ENCODE results near the gene ADA.

Gene ADA

GRCh38 chr20:44610313-44610962, 41.1 kb downstream of the ADA start:
- no peak overlapping the region for H3K27ac Mint-ChIP-seq
- no peaks in the 10 kb centered on the region for H3K9me3 Mint-ChIP-seq
- H3K4me3 Mint-ChIP-seq: no peak overlapping the region
- no peaks in the 10 kb centered on the region for H3K27me3 Mint-ChIP-seq (ENCODE audit: low read depth, poor library complexity)
- no peak for DNase-seq
- no peak for TF ChIP-seq CTCF (IDR thresholded peaks at IDR 0.05)
- H3K4me1 Mint-ChIP-seq: peaks cover 26% of the 10 kb centered on the region
- H3K36me3 Mint-ChIP-seq (ENCODE audit: low read depth): peaks cover 22% of the 10 kb centered on the region

DNA sequence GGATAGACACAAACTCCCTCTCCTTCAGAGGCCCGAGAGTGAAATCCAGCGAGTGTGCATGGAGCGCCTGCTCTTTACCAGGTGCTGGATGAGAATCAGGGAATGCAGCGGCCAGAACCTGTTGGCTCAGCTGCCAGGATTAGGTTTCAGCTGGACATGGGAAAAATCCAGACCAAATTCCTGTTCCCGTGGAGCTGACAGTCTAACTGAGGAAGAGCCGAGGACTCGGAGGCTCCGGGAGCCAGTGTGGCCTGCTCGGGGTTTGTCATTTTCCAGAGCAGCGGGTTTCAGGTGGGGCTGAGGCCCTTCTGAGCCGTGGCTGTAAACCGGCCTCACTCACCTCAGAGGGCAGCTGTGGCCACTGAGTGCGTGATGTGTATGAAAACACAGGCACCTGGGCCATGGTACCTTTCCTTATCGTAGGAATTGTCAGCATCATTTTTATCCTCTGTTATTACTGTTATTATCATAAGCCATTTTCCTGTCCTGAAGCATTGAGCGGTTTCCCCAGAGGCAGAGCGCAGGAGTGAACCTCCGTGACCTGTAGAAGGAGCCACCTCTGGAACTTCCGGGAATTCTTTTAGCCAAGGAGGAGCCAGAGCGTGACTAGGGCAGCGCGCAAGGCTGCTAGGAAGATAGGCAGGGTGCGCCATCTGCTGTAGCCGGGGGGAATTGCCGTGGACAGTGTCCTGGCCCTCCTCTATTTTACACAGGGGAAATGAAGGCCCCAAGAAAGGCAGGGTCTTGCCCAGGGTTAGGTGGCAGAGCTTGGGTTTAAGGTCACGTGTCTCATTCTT, 41.8 kb downstream of the ADA start:
- peaks cover 22% of the 10 kb centered on the region for H3K4me1 Mint-ChIP-seq
- H3K27me3 Mint-ChIP-seq (ENCODE audit: low read depth, poor library complexity): no peaks in the 10 kb centered on the region
- TF ChIP-seq CTCF (IDR thresholded peaks at IDR 0.05): peak; percentile 97
- peak overlapping the region; percentile 59 for H3K4me3 Mint-ChIP-seq
- DNase-seq: peak; percentile 95
- peaks cover 22% of the 10 kb centered on the region for H3K36me3 Mint-ChIP-seq (ENCODE audit: low read depth)
- no peaks in the 10 kb centered on the region for H3K9me3 Mint-ChIP-seq
- H3K27ac Mint-ChIP-seq: peak overlapping the region; percentile 89

DNA sequence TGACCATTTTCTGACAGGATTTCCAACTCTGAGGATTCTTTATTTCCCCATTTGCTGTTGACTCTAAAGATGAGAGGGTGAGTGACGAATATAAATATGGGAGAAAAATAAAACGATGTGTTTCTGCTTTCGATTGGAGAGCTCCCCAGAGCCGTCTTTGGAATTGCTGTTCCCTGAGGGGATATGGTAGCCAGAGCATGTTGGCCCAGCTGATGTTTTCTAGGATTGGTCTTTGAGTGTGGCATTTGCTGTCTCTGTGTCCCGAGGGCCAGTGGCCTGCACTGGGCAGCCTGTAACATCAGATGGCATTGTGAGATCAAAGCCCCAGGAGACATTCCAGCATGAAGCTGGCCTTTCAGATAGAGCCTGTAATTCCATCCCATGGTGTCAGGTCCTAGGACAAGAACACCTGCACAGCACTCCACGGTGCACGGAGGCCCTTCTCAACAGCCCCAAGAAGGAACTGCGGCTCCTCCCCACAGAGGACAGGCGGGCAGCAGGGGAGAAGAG, 42.4 kb downstream of the ADA start:
- H3K27ac Mint-ChIP-seq: peak overlapping the region; percentile 73
- H3K4me3 Mint-ChIP-seq: no peak overlapping the region
- TF ChIP-seq CTCF (IDR thresholded peaks at IDR 0.05): no peak

GRCh38 chr20:44606725-44607441, 44.6 kb downstream of the ADA start:
- no peak for TF ChIP-seq CTCF (IDR thresholded peaks at IDR 0.05)
- DNase-seq: no peak
- Mint-ChIP-seq H3K9me3 (no peaks in the 10 kb centered on the region), H3K27ac (no peak overlapping the region), H3K4me1 (peaks cover 22% of the 10 kb centered on the region), H3K36me3 (ENCODE audit: low read depth) (peaks cover 13% of the 10 kb centered on the region), H3K27me3 (ENCODE audit: low read depth, poor library complexity) (no peaks in the 10 kb centered on the region), H3K4me3 (no peak overlapping the region)

More for the DNA sequence above, 42.4 kb downstream of the ADA start:
- Mint-ChIP-seq H3K36me3 (ENCODE audit: low read depth) (peaks cover 18% of the 10 kb centered on the region), H3K27me3 (ENCODE audit: low read depth, poor library complexity) (no peaks in the 10 kb centered on the region), H3K4me1 (peaks cover 22% of the 10 kb centered on the region), H3K9me3 (no peaks in the 10 kb centered on the region)
- DNase-seq: no peak

- H3K4me1 Mint-ChIP-seq: no peaks in the 10 kb centered on the region
- H3K9me3 Mint-ChIP-seq: no peaks in the 10 kb centered on the region
- no peak overlapping the region for H3K4me3 Mint-ChIP-seq
- no peak for DNase-seq
- H3K27ac Mint-ChIP-seq: no peak overlapping the region
- no peaks in the 10 kb centered on the region for H3K27me3 Mint-ChIP-seq (ENCODE audit: low read depth, poor library complexity)
- no peak for TF ChIP-seq CTCF (IDR thresholded peaks at IDR 0.05)
- H3K36me3 Mint-ChIP-seq (ENCODE audit: low read depth): peaks cover 11% of the 10 kb centered on the region
Measured at GRCh38 chr20:44603327-44603726, 48.2 kb downstream of the ADA start.

Measured in nephron progenitor cell (in vitro differentiated cells).